MCF 10A (cell line): ENCODE results near the gene AIF1L. TPM values are rescaled to one million over a fixed set of nuclear protein-coding genes. Genes with fewer than 3 reads are reported as not detected.

ENCODE experiments used
- Bru-seq: library from RNA; stranded (reverse); fragments of 400-500 nt; gene quantifications from one replicate; lab custom pipeline; 2021; lab: Mats Ljungman, UMichigan
- BruChase-seq, 2 experiments: library from RNA; stranded (reverse); fragments of 400-500 nt; gene quantifications; one replicate each; lab custom pipeline; 2021; lab: Mats Ljungman, UMichigan
- BruUV-seq: library from RNA; stranded (reverse); fragments of 400-500 nt; replicated peaks from 2 replicates; lab custom pipeline; 2021; lab: Mats Ljungman, UMichigan
- CTCF ChIA-PET: fragments of 300-600 bp; sonication (Branson Sonifier 250); formaldehyde crosslinking; extraction: SDS; loops from one replicate; lab custom pipeline; 2021; ENCODE audit warnings: antibody characterized with exemption, inconsistent platforms; lab: Yijun Ruan, JAX
- POLR2A ChIA-PET: fragments of 300-600, 350-650 bp; sonication (Branson Sonifier 250); formaldehyde crosslinking; extraction: SDS; loops from one replicate; lab custom pipeline; 2020; ENCODE audit warnings: antibody characterized with exemption, inconsistent platforms; lab: Yijun Ruan, JAX
- DNase-seq: peaks from one replicate; pipeline ENCODE4 v3.0.0-alpha.2; 2018; ENCODE audit not compliant: unreplicated experiment
- H3K27ac Mint-ChIP-seq: one replicate; pipeline ENCODE4 v1.8.0; 2022; ENCODE audit warnings: mild to moderate bottlenecking, low read depth, mixed read lengths; ENCODE audit not compliant: unreplicated experiment
- H3K27me3 Mint-ChIP-seq: one replicate; pipeline ENCODE4 v1.8.0; 2022; ENCODE audit warnings: mixed read lengths; ENCODE audit not compliant: insufficient read depth, unreplicated experiment
- H3K36me3 Mint-ChIP-seq: one replicate; pipeline ENCODE4 v1.8.0; 2022; ENCODE audit warnings: mild to moderate bottlenecking, moderate library complexity, mixed read lengths; ENCODE audit not compliant: insufficient read depth, unreplicated experiment
- H3K4me1 Mint-ChIP-seq: one replicate; pipeline ENCODE4 v1.8.0; 2022; ENCODE audit warnings: mixed read lengths; ENCODE audit not compliant: insufficient read depth, unreplicated experiment
- H3K4me3 Mint-ChIP-seq: one replicate; pipeline ENCODE4 v1.8.0; 2022; ENCODE audit warnings: mild to moderate bottlenecking, moderate library complexity, mixed read lengths; ENCODE audit not compliant: unreplicated experiment
- H3K9me3 Mint-ChIP-seq: one replicate; pipeline ENCODE4 v1.8.0; 2022; ENCODE audit warnings: mixed read lengths; ENCODE audit not compliant: unreplicated experiment
- intact Hi-C: fragments of 100-400 bp; cut with micrococcal nuclease; formaldehyde crosslinking; loops from 2 replicates; pipeline ENCODE4 v1.14.1; 2022
- long read RNA-seq: library from polyadenylated mRNA; stranded (forward); transcript quantifications from one replicate; pipeline ENCODE4 v2.0.0, GENCODE V29; 2022
- total RNA-seq: library from RNA; stranded (reverse); gene quantifications from 2 replicates; pipeline ENCODE4 v1.2.3, GENCODE V29; 2022
- TF ChIP-seq, protein P1 (sequence below): fragments of 200-600 bp; IDR thresholded peaks from one replicate; pipeline ENCODE4 v1.8.0; 2022; ENCODE audit warnings: antibody characterized with exemption, mild to moderate bottlenecking; ENCODE audit not compliant: unreplicated experiment

The AIF1L gene
- 2.6 and 4.1 TPM in 2 replicates for total RNA-seq
- Bru-seq, nascent RNA: percentile 27 among the genes with signal in this experiment
- percentile 31 among the genes with signal in this experiment for BruChase-seq, experiment 1, labeled RNA remaining after a 6-hour chase
- BruChase-seq, experiment 2, labeled RNA remaining after a 2-hour chase: percentile 31 among the genes with signal in this experiment
- long read RNA-seq, partial matches to known transcripts: 0 of 6 reads
- long read RNA-seq, other reads (novel, unspliced or antisense): 2 of 6 reads

DNA sequence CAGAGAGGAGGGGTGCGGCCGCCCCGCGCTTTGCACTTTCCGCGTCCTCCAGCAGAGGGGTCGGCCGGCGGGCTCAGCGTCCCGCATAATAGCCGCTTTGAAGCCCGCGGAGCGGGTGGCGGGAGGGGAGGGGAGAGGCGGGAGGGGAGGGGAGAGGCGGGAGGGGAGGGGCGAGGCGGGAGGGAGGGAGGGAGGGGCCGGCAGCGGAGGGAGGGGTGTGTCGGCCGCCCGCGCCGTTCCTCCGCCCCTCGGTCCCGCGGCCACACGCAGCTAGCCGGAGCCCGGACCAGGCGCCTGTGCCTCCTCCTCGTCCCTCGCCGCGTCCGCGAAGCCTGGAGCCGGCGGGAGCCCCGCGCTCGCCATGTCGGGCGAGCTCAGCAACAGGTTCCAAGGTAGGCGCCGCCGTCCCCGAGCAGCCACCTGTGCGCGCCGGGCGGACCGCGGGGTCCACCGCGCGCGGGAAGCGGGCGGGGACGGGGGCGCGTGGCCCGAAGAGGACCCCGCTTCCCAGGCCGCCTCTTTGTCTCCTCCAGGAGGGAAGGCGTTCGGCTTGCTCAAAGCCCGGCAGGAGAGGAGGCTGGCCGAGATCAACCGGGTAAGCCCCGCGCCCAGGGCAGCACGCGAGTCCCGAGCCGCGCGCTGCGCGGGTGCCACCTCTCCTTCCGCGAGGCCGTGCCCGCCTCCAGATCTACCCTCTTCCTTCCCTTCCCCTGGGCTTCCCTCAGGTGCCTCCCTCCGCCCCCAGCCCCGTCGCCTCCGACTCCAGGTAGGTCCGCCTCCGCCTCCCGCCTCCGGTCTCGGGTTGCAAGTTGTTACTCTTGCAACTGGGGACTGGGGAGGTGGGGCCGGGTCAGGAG is at the start of gene AIF1L:
AIF1L (plus strand) TSS at position 263 of the 857 bp plus-strand sequence; CDS start at position 362, 99 bp downstream.
- intact Hi-C loops: no loop called here
- DNase-seq: peak; percentile 47
- H3K4me1 Mint-ChIP-seq: peaks cover 10% of the 10 kb centered on the region
- H3K27ac Mint-ChIP-seq: no peak within 1 kb of the TSS
- no peaks in the 10 kb centered on the region for H3K9me3 Mint-ChIP-seq
- H3K27me3 Mint-ChIP-seq: no peaks in the 10 kb centered on the region
- peak within 1 kb of the TSS; percentile 70 for H3K4me3 Mint-ChIP-seq
- ChIA-PET POLR2A (interaction anchor here (0.6 to 2.9 kb wide), 3 partner anchors 13 to 1173 kb away, joined by 3 to 20 read pairs (median 3); partner anchors contain the start of gene NUP214), CTCF (interaction anchor here (0.6 to 0.8 kb wide), 3 partner anchors 26 to 337 kb away, joined by 3 read pairs; no protein-coding TSS in a partner anchor)
- TF ChIP-seq, protein P1, sequence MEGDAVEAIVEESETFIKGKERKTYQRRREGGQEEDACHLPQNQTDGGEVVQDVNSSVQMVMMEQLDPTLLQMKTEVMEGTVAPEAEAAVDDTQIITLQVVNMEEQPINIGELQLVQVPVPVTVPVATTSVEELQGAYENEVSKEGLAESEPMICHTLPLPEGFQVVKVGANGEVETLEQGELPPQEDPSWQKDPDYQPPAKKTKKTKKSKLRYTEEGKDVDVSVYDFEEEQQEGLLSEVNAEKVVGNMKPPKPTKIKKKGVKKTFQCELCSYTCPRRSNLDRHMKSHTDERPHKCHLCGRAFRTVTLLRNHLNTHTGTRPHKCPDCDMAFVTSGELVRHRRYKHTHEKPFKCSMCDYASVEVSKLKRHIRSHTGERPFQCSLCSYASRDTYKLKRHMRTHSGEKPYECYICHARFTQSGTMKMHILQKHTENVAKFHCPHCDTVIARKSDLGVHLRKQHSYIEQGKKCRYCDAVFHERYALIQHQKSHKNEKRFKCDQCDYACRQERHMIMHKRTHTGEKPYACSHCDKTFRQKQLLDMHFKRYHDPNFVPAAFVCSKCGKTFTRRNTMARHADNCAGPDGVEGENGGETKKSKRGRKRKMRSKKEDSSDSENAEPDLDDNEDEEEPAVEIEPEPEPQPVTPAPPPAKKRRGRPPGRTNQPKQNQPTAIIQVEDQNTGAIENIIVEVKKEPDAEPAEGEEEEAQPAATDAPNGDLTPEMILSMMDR: no peak
- peaks cover 7% of the 10 kb centered on the region for H3K36me3 Mint-ChIP-seq
- BruUV-seq: no TSS peak

GRCh38 chr9:131046581-131047202 is 49.6 kb upstream of the AIF1L start:
- ChIA-PET POLR2A (interaction anchor here (0.5 to 0.6 kb wide), 2 partner anchors 8 to 272 kb away, joined by 3 read pairs; no protein-coding TSS in a partner anchor), CTCF (interaction anchor here (0.5 to 4.0 kb wide), 58 partner anchors 9 to 1277 kb away, joined by 3 to 52 read pairs (median 4); partner anchors contain the start of gene EXOSC2)
- H3K36me3 Mint-ChIP-seq: no peaks in the 10 kb centered on the region
- no peak overlapping the region for H3K27ac Mint-ChIP-seq
- H3K4me3 Mint-ChIP-seq: no peak overlapping the region
- H3K9me3 Mint-ChIP-seq: no peaks in the 10 kb centered on the region
- intact Hi-C loops: loop anchor here (1.0 to 10.0 kb wide), 3 partner anchors 104 to 342 kb away; no protein-coding TSS in a partner anchor
- H3K27me3 Mint-ChIP-seq: no peaks in the 10 kb centered on the region
- BruUV-seq: no TSS peak
- no peaks in the 10 kb centered on the region for H3K4me1 Mint-ChIP-seq
- TF ChIP-seq, protein P1: peak; percentile 86
- DNase-seq: peak; percentile 69

GRCh38 chr9:131048332-131048731 is 48.0 kb upstream of the AIF1L start:
- TF ChIP-seq, protein P1: no peak
- BruUV-seq: no TSS peak
- no peaks in the 10 kb centered on the region for H3K9me3 Mint-ChIP-seq
- CTCF ChIA-PET: interaction anchor here (0.7 to 4.0 kb wide), 5 partner anchors 9 to 347 kb away, joined by 3 to 26 read pairs (median 6); no protein-coding TSS in a partner anchor
- H3K4me1 Mint-ChIP-seq: no peaks in the 10 kb centered on the region
- intact Hi-C loops: loop anchor here (5.0 to 10.0 kb wide), 2 partner anchors 106 to 344 kb away; no protein-coding TSS in a partner anchor
- no peaks in the 10 kb centered on the region for H3K27me3 Mint-ChIP-seq
- no peak overlapping the region for H3K4me3 Mint-ChIP-seq
- no peak for DNase-seq
- POLR2A ChIA-PET: no interaction called here
- H3K36me3 Mint-ChIP-seq: no peaks in the 10 kb centered on the region
- no peak overlapping the region for H3K27ac Mint-ChIP-seq
